ENCODE measurements around the gene CAPN3.

DNA sequence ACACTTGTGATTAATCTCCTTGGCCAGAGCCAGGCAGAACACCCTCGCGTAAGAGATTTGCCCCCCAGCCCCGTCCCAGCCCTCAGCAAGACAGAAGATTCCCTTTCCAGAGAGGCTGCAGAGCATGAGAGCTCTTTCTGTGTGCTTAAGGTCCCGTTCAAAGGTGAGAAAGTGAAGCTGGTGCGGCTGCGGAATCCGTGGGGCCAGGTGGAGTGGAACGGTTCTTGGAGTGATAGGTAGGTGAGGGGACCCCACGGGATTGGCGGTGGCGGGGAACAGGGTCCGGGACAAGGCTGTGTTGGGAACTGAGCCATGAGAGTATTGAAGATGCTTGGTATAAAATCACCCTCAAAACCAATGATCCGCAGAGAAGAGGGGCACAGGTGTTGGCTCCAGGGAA, 34.8 kb downstream of the CAPN3 start:
- TF ChIP-seq, protein P1, sequence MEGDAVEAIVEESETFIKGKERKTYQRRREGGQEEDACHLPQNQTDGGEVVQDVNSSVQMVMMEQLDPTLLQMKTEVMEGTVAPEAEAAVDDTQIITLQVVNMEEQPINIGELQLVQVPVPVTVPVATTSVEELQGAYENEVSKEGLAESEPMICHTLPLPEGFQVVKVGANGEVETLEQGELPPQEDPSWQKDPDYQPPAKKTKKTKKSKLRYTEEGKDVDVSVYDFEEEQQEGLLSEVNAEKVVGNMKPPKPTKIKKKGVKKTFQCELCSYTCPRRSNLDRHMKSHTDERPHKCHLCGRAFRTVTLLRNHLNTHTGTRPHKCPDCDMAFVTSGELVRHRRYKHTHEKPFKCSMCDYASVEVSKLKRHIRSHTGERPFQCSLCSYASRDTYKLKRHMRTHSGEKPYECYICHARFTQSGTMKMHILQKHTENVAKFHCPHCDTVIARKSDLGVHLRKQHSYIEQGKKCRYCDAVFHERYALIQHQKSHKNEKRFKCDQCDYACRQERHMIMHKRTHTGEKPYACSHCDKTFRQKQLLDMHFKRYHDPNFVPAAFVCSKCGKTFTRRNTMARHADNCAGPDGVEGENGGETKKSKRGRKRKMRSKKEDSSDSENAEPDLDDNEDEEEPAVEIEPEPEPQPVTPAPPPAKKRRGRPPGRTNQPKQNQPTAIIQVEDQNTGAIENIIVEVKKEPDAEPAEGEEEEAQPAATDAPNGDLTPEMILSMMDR (IDR thresholded peaks at IDR 0.05 in 8 of 11, conservative IDR thresholded peaks at IDR 0.05 in 3 of 11): no peak
- no peak for TF ChIP-seq POLR2A (IDR thresholded peaks at IDR 0.05)
- TF ChIP-seq POLR2AphosphoS5 (IDR thresholded peaks at IDR 0.05): no peak
